Esophagus muscularis mucosa (tissue), 3 donors: Measurements from ENCODE around the gene FTO.

Experiments used
- CTCF ChIP-seq, 3 experiments: fragments of 200-600 bp in 2 of 3; fragments of 450-650 bp in 1 of 3; sonication (generic) in 2 of 3; IDR thresholded peaks; one replicate each; pipeline ENCODE4 v1.5.1; 2017 to 2019; ENCODE audit warnings: antibody characterized with exemption in 3 of 3, mild to moderate bottlenecking in 2 of 3, moderate library complexity in 1 of 3
- POLR2A ChIP-seq: fragments of 450-650 bp; IDR thresholded peaks from one replicate; pipeline ENCODE4 v1.6.1; 2017; ENCODE audit warnings: antibody characterized with exemption, moderate library complexity, mild to moderate bottlenecking, low read depth
- POLR2AphosphoS5 ChIP-seq, 2 donors: sonication (generic); formaldehyde crosslinking; IDR thresholded peaks; one replicate each; pipeline ENCODE4 v1.6.1; 2017; ENCODE audit warnings: antibody characterized with exemption in 2 of 2

- TF ChIP-seq CTCF (IDR thresholded peaks at IDR 0.05) (no peak), POLR2A (no peak), POLR2AphosphoS5 (IDR thresholded peaks at IDR 0.05) (no peak)
Observed at GRCh38 chr16:53768167-53768566, 64.2 kb downstream of the FTO start.
